ENCODE data around the gene SPARCL1. TPM values are rescaled to one million over a fixed set of nuclear protein-coding genes. Genes with fewer than 3 reads are reported as not detected.

The SPARCL1 gene
- total RNA-seq, 4 donors from 2014 or later = 225 to 357 (median 273) TPM

DNA sequence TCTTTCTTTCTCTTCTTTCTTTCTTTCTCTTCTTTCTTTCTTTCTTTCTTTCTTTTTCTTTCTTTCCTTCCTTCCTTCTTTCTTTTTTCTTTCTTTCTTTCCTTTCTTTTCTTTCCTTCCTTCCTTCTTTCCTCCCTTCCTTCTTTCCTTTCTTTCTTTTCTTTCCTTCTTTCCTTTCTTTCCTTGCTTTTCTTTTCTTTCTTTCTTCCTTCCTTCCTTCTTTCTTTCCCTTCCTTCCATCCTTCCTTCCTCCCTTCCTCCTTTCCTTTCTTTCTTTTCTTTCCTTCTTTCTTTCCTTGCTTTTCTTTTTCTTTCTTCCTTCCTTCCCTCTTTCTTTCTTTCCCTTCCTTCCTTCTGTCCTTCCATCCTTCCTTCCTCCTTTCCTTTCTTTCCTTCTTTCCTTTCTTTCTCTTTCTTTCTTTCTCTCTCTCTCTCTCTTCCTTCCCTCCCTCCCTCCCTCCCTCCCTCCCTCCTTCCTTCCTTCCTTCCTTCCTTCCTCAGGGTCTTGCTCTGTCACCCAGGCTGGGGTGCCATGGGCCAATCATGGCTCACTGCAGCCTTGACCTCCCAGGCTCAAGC is 13.6 kb upstream of the SPARCL1 start:
- Histone ChIP-seq H3K4me3 (no peak overlapping the region), H3K9me3 (no peaks in the 10 kb centered on the region), H3K36me3 (no peaks in the 10 kb centered on the region), H3K27me3 (no peaks in the 10 kb centered on the region), H3K4me1 (peaks cover 4 to 8% of the 10 kb centered on the region in 2 donors), H3K27ac (peak overlapping the region; percentile 38 to 52 (median 44))
- TF ChIP-seq POLR2A (IDR thresholded peaks at IDR 0.05) = no peak
- in situ Hi-C loops (cut with MboI; ENCODE audit: low sequenced_read_pairs in 4 of 4) (loop anchor here in 2 of 4 donors (10.0 to 25.0 kb wide), 2 partner anchors 302 to 469 kb away; partner anchors contain the start of gene PKD2 (in 1 of the 2)), intact Hi-C loops (cut with DNase I; ENCODE audit: low total_unique reads) (loop anchor here (5.0 kb wide), 2 partner anchors 134 to 304 kb away; no protein-coding TSS in a partner anchor)
- ATAC-seq (no peak), DNase-seq (no peak)

GRCh38 chr4:87541956-87542709 is 13.0 kb upstream of the SPARCL1 start:
- in situ Hi-C loops (cut with MboI; ENCODE audit: low sequenced_read_pairs in 4 of 4) = loop anchor here in 2 of 4 donors (10.0 to 25.0 kb wide), 2 partner anchors 303 to 470 kb away; partner anchors contain the start of gene PKD2 (in 1 of the 2)
- H3K4me1 ChIP-seq = peaks cover 4 to 8% of the 10 kb centered on the region in 2 donors
- intact Hi-C loops (cut with DNase I; ENCODE audit: low total_unique reads) = loop anchor here (5.0 kb wide), 2 partner anchors 135 to 305 kb away; no protein-coding TSS in a partner anchor
- DNase-seq (no peak), ATAC-seq (no peak)
- TF ChIP-seq POLR2A (IDR thresholded peaks at IDR 0.05) (no peak), CTCF (IDR thresholded peaks at IDR 0.05 in 4 of 5, conservative IDR thresholded peaks at IDR 0.05 in 1 of 5) (no peak)
- no peaks in the 10 kb centered on the region for H3K9me3 ChIP-seq
- no peaks in the 10 kb centered on the region for H3K27me3 ChIP-seq
- H3K36me3 ChIP-seq = no peaks in the 10 kb centered on the region
- peak overlapping the region; percentile 38 to 62 (median 54) for H3K27ac ChIP-seq
- H3K4me3 ChIP-seq = no peak overlapping the region

- no peaks in the 10 kb centered on the region for H3K27me3 ChIP-seq
- intact Hi-C loops (cut with DNase I; ENCODE audit: low total_unique reads) = loop anchor here (5.0 kb wide), 2 partner anchors 136 to 306 kb away; no protein-coding TSS in a partner anchor
- ATAC-seq = no peak
- DNase-seq = no peak
- in situ Hi-C loops (cut with MboI; ENCODE audit: low sequenced_read_pairs in 4 of 4) = loop anchor here in 2 of 4 donors (10.0 to 25.0 kb wide), 2 partner anchors 303 to 471 kb away; partner anchors contain the start of gene PKD2 (in 1 of the 2)
- no peaks in the 10 kb centered on the region for H3K9me3 ChIP-seq
- H3K27ac ChIP-seq = peak overlapping the region; percentile 38 to 62 (median 54)
- no peak overlapping the region for H3K4me3 ChIP-seq
- TF ChIP-seq POLR2A (IDR thresholded peaks at IDR 0.05) (no peak), CTCF (IDR thresholded peaks at IDR 0.05 in 4 of 5, conservative IDR thresholded peaks at IDR 0.05 in 1 of 5) (no peak)
- H3K4me1 ChIP-seq = peaks cover 4 to 8% of the 10 kb centered on the region in 2 donors
- no peaks in the 10 kb centered on the region for H3K36me3 ChIP-seq
These were observed 12.3 kb upstream of the SPARCL1 start for GRCh38 chr4:87541521-87541920.

DNA sequence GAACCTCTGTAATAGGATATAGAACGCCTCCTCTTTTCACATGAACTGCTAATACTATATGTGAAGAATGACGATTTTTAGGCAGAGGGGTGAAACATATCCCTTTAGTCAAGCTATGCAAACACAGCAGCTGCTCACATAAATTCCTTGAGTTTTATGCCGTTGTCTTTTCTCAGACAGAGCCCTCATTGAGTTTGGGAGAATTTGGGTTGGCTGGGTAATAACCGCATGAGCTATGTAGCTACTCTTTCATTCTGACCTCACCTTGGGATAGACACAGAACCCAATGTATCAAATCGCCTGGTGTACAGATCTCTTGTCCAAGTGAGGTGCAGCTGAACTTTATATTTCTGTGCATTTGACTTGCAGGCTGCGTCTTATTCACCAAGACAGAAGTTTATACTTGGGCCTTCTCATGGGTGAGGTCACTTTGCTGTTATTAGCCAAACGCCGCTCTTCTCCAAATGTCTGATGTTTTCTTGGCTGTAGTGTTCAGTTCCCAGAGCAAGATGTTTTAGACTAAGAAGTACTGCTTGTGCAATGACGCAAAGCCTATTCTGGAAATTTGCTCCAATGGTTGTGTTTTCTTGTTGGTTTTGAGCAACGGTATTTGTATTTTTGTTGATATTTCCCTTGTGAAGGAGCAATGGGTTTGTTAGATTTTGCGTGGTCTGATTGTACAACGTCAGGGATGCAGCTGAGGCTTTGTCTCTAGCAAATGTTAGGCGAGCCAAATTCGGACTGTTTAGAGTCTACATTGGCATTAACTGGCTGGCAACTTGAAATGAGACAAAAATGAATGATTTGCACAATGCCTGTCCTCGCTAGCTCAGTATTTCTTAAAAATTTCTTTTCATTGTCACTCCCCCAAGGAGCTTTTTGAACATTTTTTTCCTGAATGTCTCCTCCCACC is 11.2 kb upstream of the SPARCL1 start:
- H3K4me1 ChIP-seq = peaks cover 4 to 8% of the 10 kb centered on the region in 2 donors
- intact Hi-C loops (cut with DNase I; ENCODE audit: low total_unique reads) (loop anchor here (5.0 kb wide), 2 partner anchors 137 to 307 kb away; no protein-coding TSS in a partner anchor), in situ Hi-C loops (cut with MboI; ENCODE audit: low sequenced_read_pairs in 4 of 4) (loop anchor here in 2 of 4 donors (10.0 to 25.0 kb wide), 2 partner anchors 304 to 472 kb away; partner anchors contain the start of gene PKD2 (in 1 of the 2))
- TF ChIP-seq POLR2A (IDR thresholded peaks at IDR 0.05) (peak in 1 of 2 donors; percentile 45), CTCF (IDR thresholded peaks at IDR 0.05 in 4 of 5, conservative IDR thresholded peaks at IDR 0.05 in 1 of 5) (no peak)
- no peaks in the 10 kb centered on the region for H3K36me3 ChIP-seq
- ATAC-seq (peak; percentile 89), DNase-seq (peak; percentile 37 to 49)
- H3K4me3 ChIP-seq = no peak overlapping the region
- H3K27me3 ChIP-seq = no peaks in the 10 kb centered on the region
- H3K27ac ChIP-seq = peak overlapping the region; percentile 38 to 62 (median 55)
- H3K9me3 ChIP-seq = no peaks in the 10 kb centered on the region
